Globus pallidus (tissue), 1 donor: ENCODE data around the gene FRAS1.
"Not testable (repeated sequence)": the region's sequence is repeated elsewhere in the genome, so short reads cannot be mapped to it uniquely, and the experiment has no call there.

Experiments
- DNase-seq: peaks from one replicate; pipeline ENCODE4 v3.0.0-alpha.2; 2015; ENCODE audit warnings: low spot score

FRAS1 gene

GRCh38 chr4:78165758-78166157 is 108.6 kb downstream of the FRAS1 start:
- DNase-seq = no peak

- no peak for DNase-seq
These were observed 109.5 kb downstream of the FRAS1 start for GRCh38 chr4:78166622-78167021.

- no peak for DNase-seq
These were observed 110.4 kb downstream of the FRAS1 start for GRCh38 chr4:78167510-78167909.

- DNase-seq = no peak
These were observed 110.9 kb downstream of the FRAS1 start for GRCh38 chr4:78168029-78168428.

- DNase-seq = no peak
These were observed 112.6 kb downstream of the FRAS1 start for GRCh38 chr4:78169728-78170127.

GRCh38 chr4:78171482-78171881 is 114.4 kb downstream of the FRAS1 start:
- no peak for DNase-seq

GRCh38 chr4:78174891-78175290 is 117.8 kb downstream of the FRAS1 start:
- no peak for DNase-seq

GRCh38 chr4:78179196-78179595 is 122.1 kb downstream of the FRAS1 start:
- DNase-seq = no peak

GRCh38 chr4:78181681-78182234 is 124.6 kb downstream of the FRAS1 start:
- DNase-seq = not testable (repeated sequence)

- DNase-seq = no peak
These were observed 127.5 kb downstream of the FRAS1 start for GRCh38 chr4:78184584-78184983.

GRCh38 chr4:78185117-78185516 is 128.0 kb downstream of the FRAS1 start:
- no peak for DNase-seq

GRCh38 chr4:78186597-78187543 is 129.7 kb downstream of the FRAS1 start:
- DNase-seq = no peak

GRCh38 chr4:78190068-78190467 is 132.9 kb downstream of the FRAS1 start:
- no peak for DNase-seq

GRCh38 chr4:78190595-78190994 is 133.5 kb downstream of the FRAS1 start:
- DNase-seq = no peak

GRCh38 chr4:78197947-78198346 is 140.8 kb downstream of the FRAS1 start:
- no peak for DNase-seq

GRCh38 chr4:78199984-78200383 is 142.9 kb downstream of the FRAS1 start:
- DNase-seq = no peak

- no peak for DNase-seq
These were observed 143.8 kb downstream of the FRAS1 start for GRCh38 chr4:78200949-78201348.

- no peak for DNase-seq
These were observed 147.1 kb downstream of the FRAS1 start for GRCh38 chr4:78204176-78204575.

- no peak for DNase-seq
These were observed 148.5 kb downstream of the FRAS1 start for GRCh38 chr4:78205591-78205990.

GRCh38 chr4:78207541-78207940 is 150.4 kb downstream of the FRAS1 start:
- no peak for DNase-seq

GRCh38 chr4:78207951-78208350 is 150.8 kb downstream of the FRAS1 start:
- DNase-seq = no peak

- DNase-seq = not testable (repeated sequence)
These were observed 151.8 kb downstream of the FRAS1 start for GRCh38 chr4:78208896-78209295.

GRCh38 chr4:78210694-78211410 is 153.7 kb downstream of the FRAS1 start:
- DNase-seq = no peak
